ENCODE results near the gene ANKRD13A. TPM values are rescaled to one million over a fixed set of nuclear protein-coding genes. Genes with fewer than 3 reads are reported as not detected.
"Not testable (repeated sequence)": the region's sequence is repeated elsewhere in the genome, so short reads cannot be mapped to it uniquely, and the experiment has no call there.

ANKRD13A gene
- total and polyA plus RNA-seq, 4 donors, result 16.5 to 61.9 (median 37.3) TPM

GRCh38 chr12:110079477-110080400, 80.5 kb downstream of the ANKRD13A start:
- Histone ChIP-seq H3K27ac (ENCODE audit: low read depth in 1 of 2, low read length in 2 of 2) (no peak overlapping the region), H3K36me3 (ENCODE audit: control insufficient read depth in 1 of 2, insufficient read depth in 2 of 2, low read length in 1 of 2) (no peaks in the 10 kb centered on the region), H3K27me3 (ENCODE audit: control insufficient read depth in 1 of 2, insufficient read depth in 2 of 2, low read length in 1 of 2) (no peaks in the 10 kb centered on the region), H3K9me3 (ENCODE audit: control insufficient read depth, low read length) (no peaks in the 10 kb centered on the region), H3K4me3 (ENCODE audit: low read length in 2 of 2) (no peak overlapping the region), H3K4me1 (ENCODE audit: control insufficient read depth in 1 of 2, insufficient read depth in 2 of 2, low read length in 2 of 2) (no peaks in the 10 kb centered on the region)
- DNase-seq (peak in 1 of 2 donors; percentile 80), ATAC-seq (ENCODE audit: low FRiP score) (no peak)
- WGBS, 2 donors, result 79 to 80% methylated on average over 23 to 24 of the region's 24 CpGs
- intact Hi-C loops (cut with DNase I), result no loop called here

GRCh38 chr12:110080410-110080809, 81.2 kb downstream of the ANKRD13A start:
- Histone ChIP-seq H3K4me1 (ENCODE audit: control insufficient read depth in 1 of 2, insufficient read depth in 2 of 2, low read length in 2 of 2) (no peaks in the 10 kb centered on the region), H3K9me3 (ENCODE audit: control insufficient read depth, low read length) (no peaks in the 10 kb centered on the region), H3K4me3 (ENCODE audit: low read length in 2 of 2) (no peak overlapping the region), H3K27me3 (ENCODE audit: control insufficient read depth in 1 of 2, insufficient read depth in 2 of 2, low read length in 1 of 2) (no peaks in the 10 kb centered on the region), H3K36me3 (ENCODE audit: control insufficient read depth in 1 of 2, insufficient read depth in 2 of 2, low read length in 1 of 2) (no peaks in the 10 kb centered on the region), H3K27ac (ENCODE audit: low read depth in 1 of 2, low read length in 2 of 2) (no peak overlapping the region)
- no peak for ATAC-seq (ENCODE audit: low FRiP score)
- WGBS, 2 donors, result 86% methylated on average over 7 of the region's 7 CpGs
- intact Hi-C loops (cut with DNase I), result no loop called here
- DNase-seq, result no peak

GRCh38 chr12:110084314-110085015, 85.2 kb downstream of the ANKRD13A start:
- ATAC-seq (ENCODE audit: low FRiP score) (no peak), DNase-seq (no peak)
- no peaks in the 10 kb centered on the region for H3K27me3 ChIP-seq (ENCODE audit: control insufficient read depth in 1 of 2, insufficient read depth in 2 of 2, low read length in 1 of 2)
- no peaks in the 10 kb centered on the region for H3K36me3 ChIP-seq (ENCODE audit: control insufficient read depth in 1 of 2, insufficient read depth in 2 of 2, low read length in 1 of 2)
- no peak overlapping the region for H3K27ac ChIP-seq (ENCODE audit: low read depth in 1 of 2, low read length in 2 of 2)
- no peaks in the 10 kb centered on the region for H3K4me1 ChIP-seq (ENCODE audit: control insufficient read depth in 1 of 2, insufficient read depth in 2 of 2, low read length in 2 of 2)
- no peak overlapping the region for H3K4me3 ChIP-seq (ENCODE audit: low read length in 2 of 2)
- 71 to 78% methylated on average over 4 of the region's 4 CpGs for WGBS, 2 donors
- H3K9me3 ChIP-seq (ENCODE audit: control insufficient read depth, low read length), result no peaks in the 10 kb centered on the region
- intact Hi-C loops (cut with DNase I), result no loop called here

- intact Hi-C loops (cut with DNase I); H3K4me1 ChIP-seq (ENCODE audit: control insufficient read depth in 1 of 2, insufficient read depth in 2 of 2, low read length in 2 of 2); H3K9me3 ChIP-seq (ENCODE audit: control insufficient read depth, low read length); DNase-seq; H3K4me3 ChIP-seq (ENCODE audit: low read length in 2 of 2); H3K36me3 ChIP-seq (ENCODE audit: control insufficient read depth in 1 of 2, insufficient read depth in 2 of 2, low read length in 1 of 2); ATAC-seq (ENCODE audit: low FRiP score); H3K27ac ChIP-seq (ENCODE audit: low read depth in 1 of 2, low read length in 2 of 2); H3K27me3 ChIP-seq (ENCODE audit: control insufficient read depth in 1 of 2, insufficient read depth in 2 of 2, low read length in 1 of 2): not testable (repeated sequence)
- whole genome bisulfite sequencing, 2 donors, result 81 to 82% methylated on average over 6 of the region's 6 CpGs
Measured at GRCh38 chr12:110088216-110088615, 89.0 kb downstream of the ANKRD13A start.

GRCh38 chr12:110088936-110089335, 89.7 kb downstream of the ANKRD13A start:
- no peaks in the 10 kb centered on the region for H3K4me1 ChIP-seq (ENCODE audit: control insufficient read depth in 1 of 2, insufficient read depth in 2 of 2, low read length in 2 of 2)
- no peak overlapping the region for H3K27ac ChIP-seq (ENCODE audit: low read depth in 1 of 2, low read length in 2 of 2)
- H3K27me3 ChIP-seq (ENCODE audit: control insufficient read depth in 1 of 2, insufficient read depth in 2 of 2, low read length in 1 of 2), result no peaks in the 10 kb centered on the region
- no peak overlapping the region for H3K4me3 ChIP-seq (ENCODE audit: low read length in 2 of 2)
- H3K36me3 ChIP-seq (ENCODE audit: control insufficient read depth in 1 of 2, insufficient read depth in 2 of 2, low read length in 1 of 2), result no peaks in the 10 kb centered on the region
- DNase-seq (no peak), ATAC-seq (ENCODE audit: low FRiP score) (no peak)
- H3K9me3 ChIP-seq (ENCODE audit: control insufficient read depth, low read length), result no peaks in the 10 kb centered on the region
- intact Hi-C loops (cut with DNase I), result no loop called here
- 88 to 92% methylated on average over 5 of the region's 5 CpGs for WGBS, 2 donors

Other genes starting within 250 kb of the ANKRD13A start
- gene TRPV4, start 166.0 kb upstream of the ANKRD13A start, total RNA-seq, result 1 to 10 TPM; 2.5 to 3.9 TPM
- gene TRPV4, start 166.0 kb upstream of the ANKRD13A start, polyA plus RNA-seq, result 1 to 10 TPM in 1 of 2 donors, under 1 TPM in 1; 0.08 to 1.3 TPM
- 10 to 100 TPM; 38.4 to 38.6 TPM for gene GLTP, start 118.9 kb upstream of the ANKRD13A start, total RNA-seq
- 10 to 100 TPM; 25.4 to 31.7 TPM for gene GLTP, start 118.9 kb upstream of the ANKRD13A start, polyA plus RNA-seq
- gene TCHP, start 99.2 kb upstream of the ANKRD13A start, total RNA-seq, result 10 to 100 TPM in 1 of 2 donors, 1 to 10 TPM in 1; 9.8 to 21.1 TPM
- 10 to 100 TPM in 1 of 2 donors, 1 to 10 TPM in 1; 4.3 to 14.6 TPM for gene TCHP, start 99.2 kb upstream of the ANKRD13A start, polyA plus RNA-seq
- 10 to 100 TPM; 54.3 to 78.0 TPM for gene GIT2, start 3.1 kb upstream of the ANKRD13A start, total RNA-seq
- 10 to 100 TPM in 1 of 2 donors, 1 to 10 TPM in 1; 9.3 to 24.8 TPM for gene GIT2, start 3.1 kb upstream of the ANKRD13A start, polyA plus RNA-seq
- gene C12orf76, start 49.1 kb downstream of the ANKRD13A start, total RNA-seq, result 10 to 100 TPM; 10.5 to 18.1 TPM
- gene C12orf76, start 49.1 kb downstream of the ANKRD13A start, polyA plus RNA-seq, result 10 to 100 TPM; 17.8 to 18.4 TPM
- gene IFT81, start 124.9 kb downstream of the ANKRD13A start, total RNA-seq, result 10 to 100 TPM; 11.4 to 14.1 TPM
- 10 to 100 TPM in 1 of 2 donors, 1 to 10 TPM in 1; 7.9 to 14.2 TPM for gene IFT81, start 124.9 kb downstream of the ANKRD13A start, polyA plus RNA-seq